HepG2 (cell line): ENCODE measurements around the gene DNAJC18. TPM values are rescaled to one million over a fixed set of nuclear protein-coding genes. Genes with fewer than 3 reads are reported as not detected.

Experiments used
- CBX5 ChIP-seq: sonication (generic); formaldehyde crosslinking; IDR thresholded peaks from 2 replicates; pipeline ENCODE4 v1.4.0; 2020; ENCODE audit warnings: missing genetic modification reagents, borderline replicate concordance
- FOXO1 ChIP-seq: sonication (generic); formaldehyde crosslinking; IDR thresholded peaks from 2 replicates; pipeline ENCODE4 v1.4.0; 2020; ENCODE audit warnings: missing genetic modification reagents
- FUBP1 ChIP-seq: sonication (generic); formaldehyde crosslinking; IDR thresholded peaks from 2 replicates; pipeline ENCODE4 v1.5.1; 2020; ENCODE audit warnings: missing genetic modification reagents, mild to moderate bottlenecking, borderline replicate concordance
- GABPB1 ChIP-seq: IDR thresholded peaks from 2 replicates; pipeline ENCODE4 v1.6.1; 2016; ENCODE audit warnings: mild to moderate bottlenecking, missing genetic modification reagents, moderate library complexity, missing compliant biosample characterization
- GTF2F1 ChIP-seq: fragments of 150-350 bp; IDR thresholded peaks from 2 replicates; pipeline ENCODE4 v1.6.1; 2014; ENCODE audit warnings: low read length
- RAD21 ChIP-seq: fragments of 450-650 bp; formaldehyde crosslinking; IDR thresholded peaks from 2 replicates; pipeline ENCODE4 v1.5.0; 2020; ENCODE audit warnings: mild to moderate bottlenecking
- RNF2 ChIP-seq: fragments of 450-650 bp; conservative IDR thresholded peaks from 2 replicates; pipeline ENCODE4 v1.6.1; 2016; ENCODE audit warnings: low read depth
- THAP7 ChIP-seq: sonication (generic); formaldehyde crosslinking; IDR thresholded peaks from 2 replicates; pipeline ENCODE4 v1.8.1; 2023; ENCODE audit warnings: mild to moderate bottlenecking, missing genetic modification reagents
- ZNF484 ChIP-seq: sonication (generic); formaldehyde crosslinking; IDR thresholded peaks from 2 replicates; pipeline ENCODE4 v1.5.1; 2020; ENCODE audit warnings: mild to moderate bottlenecking, low read depth, missing genetic modification reagents, borderline replicate concordance
- ZNF615 ChIP-seq: sonication (generic); formaldehyde crosslinking; IDR thresholded peaks from 2 replicates; pipeline ENCODE4 v1.5.0; 2020; ENCODE audit warnings: mild to moderate bottlenecking, missing genetic modification reagents, borderline replicate concordance
- ZNF770 ChIP-seq: sonication (generic); formaldehyde crosslinking; IDR thresholded peaks from 2 replicates; pipeline ENCODE4 v1.5.0; 2020; ENCODE audit warnings: mild to moderate bottlenecking, missing genetic modification reagents
- ZNF781 ChIP-seq: sonication (generic); formaldehyde crosslinking; IDR thresholded peaks from 2 replicates; pipeline ENCODE4 v1.5.1; 2020; ENCODE audit warnings: borderline replicate concordance, mild to moderate bottlenecking, missing genetic modification reagents; ENCODE audit errors: not compliant biosample characterization
- polyA plus RNA-seq, 8 experiments: library from polyadenylated mRNA; depleted of rRNA in 3 of 8; stranded (reverse) in 7 of 8; unstranded in 1 of 8; fragments of >200 nt; fragmentation: Illumina TruSeq in 4 of 8; extraction: Trizol in 4 of 8; gene quantifications; 2 replicates each; pipeline versions ENCODE4 v1.2.1 to v1.2.3, GENCODE V29; 2011 to 2016; ENCODE audit warnings: low read depth in 4 of 8, missing spikeins in 1 of 8, mixed read lengths in 1 of 8; ENCODE audit not compliant: insufficient read depth in 1 of 8
- total RNA-seq, 5 experiments: library from RNA; depleted of rRNA; stranded (reverse); fragments of >200 nt; fragmentation: Illumina TruSeq; extraction: Trizol; gene quantifications; 2 replicates each; pipeline ENCODE4 v1.2.3, GENCODE V29; 2016; ENCODE audit warnings: low read depth in 1 of 5
- TF ChIP-seq, protein P1 (sequence below): sonication (generic); formaldehyde crosslinking; conservative IDR thresholded peaks from 2 replicates; pipeline ENCODE4 v1.4.0; 2020; ENCODE audit warnings: missing genetic modification reagents
- TF ChIP-seq, protein P2 (sequence below): sonication (generic); formaldehyde crosslinking; IDR thresholded peaks from 2 replicates; pipeline ENCODE4 v1.4.0; 2020; ENCODE audit warnings: mild to moderate bottlenecking, missing genetic modification reagents
- TF ChIP-seq, protein P3 (sequence below): IDR thresholded peaks from 2 replicates; pipeline ENCODE4 v1.6.1; 2016; ENCODE audit warnings: low read depth, borderline replicate concordance
- TF ChIP-seq, protein P4 (sequence below): sonication (generic); formaldehyde crosslinking; IDR thresholded peaks from 2 replicates; pipeline ENCODE4 v1.4.0; 2020; ENCODE audit warnings: missing genetic modification reagents, borderline replicate concordance
- TF ChIP-seq, protein P5 (sequence below): sonication (generic); formaldehyde crosslinking; IDR thresholded peaks from 2 replicates; pipeline ENCODE4 v1.4.0; 2020; ENCODE audit warnings: missing genetic modification reagents, borderline replicate concordance

Gene DNAJC18
- total and polyA plus RNA-seq, 2 of the 13 experiments (the other 11 are each of a cell fraction or from before 2014, with no cell fraction given): 6.5 to 6.6 TPM

DNA sequence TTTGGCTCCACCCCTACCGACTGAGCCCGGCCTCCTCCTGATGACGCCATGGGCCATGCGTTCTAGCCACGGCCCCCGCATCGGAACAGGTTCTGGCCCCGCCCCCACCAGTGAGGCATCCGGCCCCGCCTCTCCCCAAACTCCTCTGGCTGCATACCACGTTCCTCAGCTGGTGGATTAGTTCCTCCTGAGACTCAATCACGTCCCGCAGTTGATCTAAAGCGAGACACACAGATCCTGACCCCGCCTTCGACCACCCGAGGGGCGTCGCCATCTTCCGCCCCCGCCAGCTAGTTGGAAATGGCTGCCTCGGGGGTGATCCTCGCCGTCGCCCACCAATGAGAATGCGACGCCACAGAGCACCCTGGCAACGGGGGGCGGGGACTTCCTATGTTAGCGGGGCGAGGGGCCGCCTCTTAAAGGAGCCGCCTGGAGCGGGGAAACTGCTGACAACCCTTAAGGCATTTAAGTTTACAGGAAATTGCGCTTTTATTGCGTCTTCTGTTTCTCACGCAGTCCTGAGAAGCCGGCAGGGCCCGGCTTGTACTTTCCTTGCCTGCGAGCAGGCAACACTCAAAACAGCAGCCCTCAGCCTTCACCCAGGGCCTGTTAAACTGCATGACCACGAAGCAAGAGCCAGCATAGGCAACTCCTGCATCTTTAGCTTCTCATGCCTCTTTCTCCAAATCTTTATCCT lies 35.4 kb downstream of the DNAJC18 start, which contains the start of gene SPATA24 (continued):
- TF ChIP-seq, protein P1, sequence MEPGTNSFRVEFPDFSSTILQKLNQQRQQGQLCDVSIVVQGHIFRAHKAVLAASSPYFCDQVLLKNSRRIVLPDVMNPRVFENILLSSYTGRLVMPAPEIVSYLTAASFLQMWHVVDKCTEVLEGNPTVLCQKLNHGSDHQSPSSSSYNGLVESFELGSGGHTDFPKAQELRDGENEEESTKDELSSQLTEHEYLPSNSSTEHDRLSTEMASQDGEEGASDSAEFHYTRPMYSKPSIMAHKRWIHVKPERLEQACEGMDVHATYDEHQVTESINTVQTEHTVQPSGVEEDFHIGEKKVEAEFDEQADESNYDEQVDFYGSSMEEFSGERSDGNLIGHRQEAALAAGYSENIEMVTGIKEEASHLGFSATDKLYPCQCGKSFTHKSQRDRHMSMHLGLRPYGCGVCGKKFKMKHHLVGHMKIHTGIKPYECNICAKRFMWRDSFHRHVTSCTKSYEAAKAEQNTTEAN (CRISPR knock-in tag): no peak; the same call in 1 of the 2 replicates
- TF ChIP-seq FOXO1 (CRISPR knock-in tag) (no peak), GTF2F1 (no peak), GABPB1 (CRISPR knock-in tag) (peak; percentile 83), ZNF484 (CRISPR knock-in tag) (no peak), RNF2 (0 out of 2 replicates have a peak, but pooled peaks have one; percentile 42), CBX5 (CRISPR knock-in tag) (no peak), ZNF615 (CRISPR knock-in tag) (no peak), FUBP1 (CRISPR knock-in tag) (no peak), ZNF781 (CRISPR knock-in tag) (peak; percentile 58), THAP7 (no peak), ZNF770 (CRISPR knock-in tag) (no peak), RAD21 (CRISPR knock-in tag) (no peak)
- TF ChIP-seq, protein P2, sequence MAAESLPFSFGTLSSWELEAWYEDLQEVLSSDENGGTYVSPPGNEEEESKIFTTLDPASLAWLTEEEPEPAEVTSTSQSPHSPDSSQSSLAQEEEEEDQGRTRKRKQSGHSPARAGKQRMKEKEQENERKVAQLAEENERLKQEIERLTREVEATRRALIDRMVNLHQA (CRISPR knock-in tag): no peak
- TF ChIP-seq, protein P3, sequence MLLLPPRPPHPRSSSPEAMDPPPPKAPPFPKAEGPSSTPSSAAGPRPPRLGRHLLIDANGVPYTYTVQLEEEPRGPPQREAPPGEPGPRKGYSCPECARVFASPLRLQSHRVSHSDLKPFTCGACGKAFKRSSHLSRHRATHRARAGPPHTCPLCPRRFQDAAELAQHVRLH: peak; percentile 7; the same call in 1 of the 2 replicates
- TF ChIP-seq, protein P4, sequence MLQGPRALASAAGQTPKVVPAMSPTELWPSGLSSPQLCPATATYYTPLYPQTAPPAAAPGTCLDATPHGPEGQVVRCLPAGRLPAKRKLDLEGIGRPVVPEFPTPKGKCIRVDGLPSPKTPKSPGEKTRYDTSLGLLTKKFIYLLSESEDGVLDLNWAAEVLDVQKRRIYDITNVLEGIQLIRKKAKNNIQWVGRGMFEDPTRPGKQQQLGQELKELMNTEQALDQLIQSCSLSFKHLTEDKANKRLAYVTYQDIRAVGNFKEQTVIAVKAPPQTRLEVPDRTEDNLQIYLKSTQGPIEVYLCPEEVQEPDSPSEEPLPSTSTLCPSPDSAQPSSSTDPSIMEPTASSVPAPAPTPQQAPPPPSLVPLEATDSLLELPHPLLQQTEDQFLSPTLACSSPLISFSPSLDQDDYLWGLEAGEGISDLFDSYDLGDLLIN (CRISPR knock-in tag): 0 out of 2 replicates have a peak, but pooled peaks have one; percentile 39
- TF ChIP-seq, protein P5, sequence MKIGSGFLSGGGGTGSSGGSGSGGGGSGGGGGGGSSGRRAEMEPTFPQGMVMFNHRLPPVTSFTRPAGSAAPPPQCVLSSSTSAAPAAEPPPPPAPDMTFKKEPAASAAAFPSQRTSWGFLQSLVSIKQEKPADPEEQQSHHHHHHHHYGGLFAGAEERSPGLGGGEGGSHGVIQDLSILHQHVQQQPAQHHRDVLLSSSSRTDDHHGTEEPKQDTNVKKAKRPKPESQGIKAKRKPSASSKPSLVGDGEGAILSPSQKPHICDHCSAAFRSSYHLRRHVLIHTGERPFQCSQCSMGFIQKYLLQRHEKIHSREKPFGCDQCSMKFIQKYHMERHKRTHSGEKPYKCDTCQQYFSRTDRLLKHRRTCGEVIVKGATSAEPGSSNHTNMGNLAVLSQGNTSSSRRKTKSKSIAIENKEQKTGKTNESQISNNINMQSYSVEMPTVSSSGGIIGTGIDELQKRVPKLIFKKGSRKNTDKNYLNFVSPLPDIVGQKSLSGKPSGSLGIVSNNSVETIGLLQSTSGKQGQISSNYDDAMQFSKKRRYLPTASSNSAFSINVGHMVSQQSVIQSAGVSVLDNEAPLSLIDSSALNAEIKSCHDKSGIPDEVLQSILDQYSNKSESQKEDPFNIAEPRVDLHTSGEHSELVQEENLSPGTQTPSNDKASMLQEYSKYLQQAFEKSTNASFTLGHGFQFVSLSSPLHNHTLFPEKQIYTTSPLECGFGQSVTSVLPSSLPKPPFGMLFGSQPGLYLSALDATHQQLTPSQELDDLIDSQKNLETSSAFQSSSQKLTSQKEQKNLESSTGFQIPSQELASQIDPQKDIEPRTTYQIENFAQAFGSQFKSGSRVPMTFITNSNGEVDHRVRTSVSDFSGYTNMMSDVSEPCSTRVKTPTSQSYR (CRISPR knock-in tag): no peak
